Calu3 (cell line): Measurements from ENCODE around the gene XIRP1. TPM values are rescaled to one million over a fixed set of nuclear protein-coding genes. Genes with fewer than 3 reads are reported as not detected.

Experiments
- BruUV-seq: library from RNA; stranded (reverse); fragments of 400-500 nt; replicated peaks from 2 replicates; lab custom pipeline; 2021; lab: Mats Ljungman, UMichigan
- CTCF ChIA-PET: fragments of 300-600 bp; sonication (Branson Sonifier 250); formaldehyde crosslinking; loops from one replicate; lab custom pipeline; 2022; ENCODE audit warnings: antibody characterized with exemption; lab: Charles Lee
- DNase-seq: peaks from one replicate; pipeline ENCODE4 v3.0.0; 2022
- H3K27ac Mint-ChIP-seq: one replicate; pipeline ENCODE4 v1.8.0; 2022; ENCODE audit warnings: mixed read lengths; ENCODE audit not compliant: unreplicated experiment
- H3K27me3 Mint-ChIP-seq: one replicate; pipeline ENCODE4 v1.8.0; 2022; ENCODE audit warnings: mixed read lengths; ENCODE audit not compliant: unreplicated experiment
- H3K36me3 Mint-ChIP-seq: one replicate; pipeline ENCODE4 v1.8.0; 2022; ENCODE audit warnings: mild to moderate bottlenecking, moderate library complexity, mixed read lengths; ENCODE audit not compliant: insufficient read depth, unreplicated experiment
- H3K4me1 Mint-ChIP-seq: one replicate; pipeline ENCODE4 v1.8.0; 2022; ENCODE audit warnings: mild to moderate bottlenecking, low read depth, mixed read lengths; ENCODE audit not compliant: unreplicated experiment
- H3K4me3 Mint-ChIP-seq: one replicate; pipeline ENCODE4 v1.8.0; 2022; ENCODE audit warnings: mild to moderate bottlenecking, low read depth, moderate library complexity, mixed read lengths; ENCODE audit not compliant: unreplicated experiment
- H3K9me3 Mint-ChIP-seq: one replicate; pipeline ENCODE4 v1.8.0; 2022; ENCODE audit warnings: low read depth, mixed read lengths; ENCODE audit not compliant: unreplicated experiment
- intact Hi-C: fragments of 100-400 bp; cut with micrococcal nuclease; formaldehyde crosslinking; loops from one replicate; pipeline ENCODE4 v1.10.0; 2022; ENCODE audit not compliant: unreplicated experiment
- total RNA-seq: library from RNA; stranded (reverse); gene quantifications from 2 replicates; pipeline ENCODE4 v1.2.3, GENCODE V29; 2022
- TF ChIP-seq, protein P1 (sequence below): fragments of 200-600 bp; IDR thresholded peaks from one replicate; pipeline ENCODE4 v1.8.0; 2022; ENCODE audit warnings: antibody characterized with exemption; ENCODE audit not compliant: unreplicated experiment

The XIRP1 gene
- total RNA-seq, 1 experiment from 2014 or later = not detected

DNA sequence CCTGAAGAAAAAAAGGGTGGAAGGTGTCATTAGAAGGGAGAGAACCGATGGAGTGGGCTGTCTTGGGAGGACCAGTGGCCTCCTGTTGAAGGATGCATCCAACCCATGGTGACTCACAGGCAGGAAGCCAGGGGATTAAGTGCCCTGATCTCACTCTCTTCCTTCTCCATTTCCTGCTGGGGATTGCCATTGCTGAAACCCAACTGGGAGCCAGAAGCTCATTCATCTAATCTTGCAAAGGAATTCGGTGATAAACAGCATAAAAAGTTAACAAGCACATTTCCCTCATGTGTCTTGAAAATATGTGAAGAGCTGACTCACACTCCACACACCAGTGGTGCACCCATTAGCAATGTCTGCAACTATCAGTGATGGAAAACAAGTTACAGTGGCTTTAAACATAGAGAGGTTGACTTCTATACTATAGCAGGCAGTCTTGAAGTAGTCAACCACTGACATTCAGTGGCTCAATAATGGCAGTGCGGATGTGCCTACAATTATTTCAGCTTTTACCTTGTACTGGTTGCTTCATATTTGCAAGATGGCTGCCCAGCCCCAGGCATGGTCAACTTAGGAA lies 26.2 kb downstream of the XIRP1 start:
- CTCF ChIA-PET = interaction anchor here (1.4 to 1.5 kb wide), 2 partner anchors 41 to 122 kb away, joined by 4 to 7 read pairs; no protein-coding TSS in a partner anchor
- no peak overlapping the region for H3K4me3 Mint-ChIP-seq
- no peaks in the 10 kb centered on the region for H3K9me3 Mint-ChIP-seq
- no peak for DNase-seq
- no TSS peak for BruUV-seq
- TF ChIP-seq, protein P1, sequence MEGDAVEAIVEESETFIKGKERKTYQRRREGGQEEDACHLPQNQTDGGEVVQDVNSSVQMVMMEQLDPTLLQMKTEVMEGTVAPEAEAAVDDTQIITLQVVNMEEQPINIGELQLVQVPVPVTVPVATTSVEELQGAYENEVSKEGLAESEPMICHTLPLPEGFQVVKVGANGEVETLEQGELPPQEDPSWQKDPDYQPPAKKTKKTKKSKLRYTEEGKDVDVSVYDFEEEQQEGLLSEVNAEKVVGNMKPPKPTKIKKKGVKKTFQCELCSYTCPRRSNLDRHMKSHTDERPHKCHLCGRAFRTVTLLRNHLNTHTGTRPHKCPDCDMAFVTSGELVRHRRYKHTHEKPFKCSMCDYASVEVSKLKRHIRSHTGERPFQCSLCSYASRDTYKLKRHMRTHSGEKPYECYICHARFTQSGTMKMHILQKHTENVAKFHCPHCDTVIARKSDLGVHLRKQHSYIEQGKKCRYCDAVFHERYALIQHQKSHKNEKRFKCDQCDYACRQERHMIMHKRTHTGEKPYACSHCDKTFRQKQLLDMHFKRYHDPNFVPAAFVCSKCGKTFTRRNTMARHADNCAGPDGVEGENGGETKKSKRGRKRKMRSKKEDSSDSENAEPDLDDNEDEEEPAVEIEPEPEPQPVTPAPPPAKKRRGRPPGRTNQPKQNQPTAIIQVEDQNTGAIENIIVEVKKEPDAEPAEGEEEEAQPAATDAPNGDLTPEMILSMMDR = no peak
- intact Hi-C loops = no loop called here
- H3K27me3 Mint-ChIP-seq = no peaks in the 10 kb centered on the region
- H3K27ac Mint-ChIP-seq = peak overlapping the region; percentile 13
- H3K36me3 Mint-ChIP-seq = no peaks in the 10 kb centered on the region
- H3K4me1 Mint-ChIP-seq = peaks cover 8% of the 10 kb centered on the region

DNA sequence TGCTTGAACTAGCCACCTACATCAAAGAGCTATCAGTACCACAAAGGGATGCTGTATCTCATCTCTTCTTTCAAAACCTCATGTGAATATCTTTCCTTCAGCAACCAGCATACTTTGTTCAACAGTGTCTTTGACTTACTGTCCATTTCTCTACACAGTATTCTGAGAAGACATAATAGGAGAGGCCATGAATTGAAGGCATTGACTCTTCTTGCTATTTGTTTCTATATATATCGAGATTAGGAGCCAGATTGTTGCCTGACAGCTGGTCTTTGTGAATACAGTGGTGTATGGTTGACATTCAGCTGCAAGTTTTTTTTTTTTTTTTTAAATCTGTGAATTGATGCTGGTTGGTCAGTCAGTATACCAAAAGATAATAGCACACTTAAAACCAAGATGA lies 26.9 kb downstream of the XIRP1 start:
- DNase-seq = no peak
- TF ChIP-seq, protein P1 = no peak
- H3K36me3 Mint-ChIP-seq = no peaks in the 10 kb centered on the region
- intact Hi-C loops = no loop called here
- CTCF ChIA-PET = no interaction called here
- no peak overlapping the region for H3K4me3 Mint-ChIP-seq
- BruUV-seq = no TSS peak
- no peak overlapping the region for H3K27ac Mint-ChIP-seq
- no peaks in the 10 kb centered on the region for H3K27me3 Mint-ChIP-seq
- no peaks in the 10 kb centered on the region for H3K9me3 Mint-ChIP-seq
- H3K4me1 Mint-ChIP-seq = peaks cover 8% of the 10 kb centered on the region

DNA sequence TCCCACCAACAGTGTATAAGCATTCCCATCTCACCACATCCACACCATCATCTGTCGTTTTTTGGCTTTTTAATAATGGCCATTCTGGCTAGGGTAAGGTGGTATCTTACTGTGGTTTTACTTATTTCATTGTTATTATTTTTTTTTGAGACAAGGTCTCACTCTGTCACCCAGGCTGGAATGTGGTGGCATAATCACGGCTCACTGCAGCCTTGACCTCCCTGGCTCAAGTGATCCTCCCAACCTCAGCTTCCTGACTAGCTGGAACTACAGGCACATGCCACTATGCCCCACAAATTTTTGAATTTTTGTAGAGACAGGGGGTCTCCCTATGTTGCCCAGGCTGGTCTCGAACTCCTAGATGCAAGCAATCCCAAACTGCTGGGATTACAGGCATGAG lies 28.0 kb downstream of the XIRP1 start:
- no TSS peak for BruUV-seq
- Mint-ChIP-seq H3K27ac (no peak overlapping the region), H3K4me3 (no peak overlapping the region), H3K9me3 (no peaks in the 10 kb centered on the region), H3K36me3 (no peaks in the 10 kb centered on the region), H3K4me1 (peaks cover 8% of the 10 kb centered on the region), H3K27me3 (no peaks in the 10 kb centered on the region)
- no peak for DNase-seq
- TF ChIP-seq, protein P1 = no peak
- intact Hi-C loops = no loop called here
- CTCF ChIA-PET = no interaction called here

DNA sequence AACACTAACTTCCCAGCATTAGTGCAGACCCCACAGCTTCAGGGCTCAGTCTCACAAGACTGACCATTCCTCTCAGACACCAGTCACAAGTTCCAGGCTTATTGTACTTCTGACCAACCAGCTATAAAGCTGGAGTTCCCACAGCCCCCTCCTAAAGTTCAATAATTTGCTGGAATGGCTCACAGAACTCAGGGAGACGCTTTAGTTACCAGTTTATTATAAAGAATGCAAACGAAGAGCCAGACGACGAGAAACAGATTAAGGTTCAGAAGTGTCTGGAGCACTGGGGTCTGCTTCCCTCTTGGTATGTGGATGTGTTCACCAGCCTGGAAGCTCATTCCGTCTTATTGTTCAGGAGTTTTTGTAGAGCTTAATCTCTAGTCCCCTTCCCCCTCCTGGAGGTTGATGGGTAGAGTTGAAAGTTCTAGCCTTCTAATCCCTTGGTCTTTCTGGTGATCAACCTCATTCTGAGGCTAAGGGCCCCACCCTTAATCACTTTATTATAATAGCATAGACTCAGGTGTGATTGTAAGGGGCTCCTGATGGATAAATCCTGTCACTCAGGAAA lies 34.2 kb downstream of the XIRP1 start:
- Mint-ChIP-seq H3K27me3 (no peaks in the 10 kb centered on the region), H3K36me3 (peaks cover 15% of the 10 kb centered on the region), H3K27ac (no peak overlapping the region), H3K9me3 (no peaks in the 10 kb centered on the region), H3K4me3 (no peak overlapping the region), H3K4me1 (peaks cover 10% of the 10 kb centered on the region)
- CTCF ChIA-PET = no interaction called here
- BruUV-seq = no TSS peak
- TF ChIP-seq, protein P1 = no peak
- DNase-seq = no peak
- intact Hi-C loops = no loop called here
